Right lobe of liver (tissue), 6 donors: ENCODE data around the gene HECTD1. TPM values are rescaled to one million over a fixed set of nuclear protein-coding genes. Genes with fewer than 3 reads are reported as not detected.

Experiments
- ATAC-seq, 4 donors: fragments of 200-7000 bp; cut with Tn5 transposase; one replicate each; pipeline ENCODE4 v1.9.1; 2020; ENCODE audit warnings: mild to moderate bottlenecking in 4 of 4, moderate library complexity in 4 of 4
- DNase-seq, 3 donors: peaks; one replicate each; pipeline ENCODE4 v3.0.0-alpha.2; 2020
- H3K27ac ChIP-seq, 3 donors: fragments of 200-600 bp; one replicate each; pipeline ENCODE4 v1.8.0; 2022
- H3K27me3 ChIP-seq, 2 donors: fragments of 200-600 bp; one replicate each; pipeline ENCODE4 v1.8.0; 2022
- H3K36me3 ChIP-seq, 4 donors: fragments of 200-600 bp; sonication (generic) in 1 of 4; one replicate each; pipeline versions ENCODE4 v1.5.1 to v1.8.0; 2017 to 2022; ENCODE audit warnings: control low read depth in 1 of 4
- H3K4me1 ChIP-seq, 4 donors: fragments of 200-600 bp; sonication (generic) in 1 of 4; one replicate each; pipeline versions ENCODE4 v1.5.1 to v1.8.0; 2017 to 2022; ENCODE audit warnings: control low read depth in 1 of 4
- H3K4me3 ChIP-seq, 3 donors: fragments of 200-600 bp; one replicate each; pipeline ENCODE4 v1.8.0; 2022
- H3K9me3 ChIP-seq, 4 donors: fragments of 200-600 bp; sonication (generic) in 1 of 4; one replicate each; pipeline versions ENCODE4 v1.5.1 to v1.8.0; 2017 to 2022; ENCODE audit warnings: control low read depth in 1 of 4
- POLR2A ChIP-seq: fragments of 450-650 bp; IDR thresholded peaks from one replicate; pipeline ENCODE4 v1.6.1; 2017; ENCODE audit warnings: antibody characterized with exemption, mild to moderate bottlenecking
- WGBS: methylation state at CpG from one replicate; pipeline ENCODE4 v1.1.6; 2018; ENCODE audit warnings: low coverage, low lambda C conversion rate; ENCODE audit not compliant: insufficient coverage; ENCODE audit errors: missing lambda C conversion rate; 5-methylcytosine and 5-hydroxymethylcytosine counted together
- intact Hi-C, 2 donors: fragments of 100-400 bp; cut with DNase I; formaldehyde crosslinking; loops; one replicate each; pipeline versions ENCODE4 v1.11.2 to v1.14.1; 2022
- small RNA-seq, 2 experiments: library from RNA; depleted of rRNA; stranded (forward); fragments of <200 nt; gene quantifications; one replicate each; pipeline ENCODE3, GENCODE V24; 2016
- total RNA-seq, 6 experiments: library from RNA; depleted of rRNA in 2 of 6; stranded (reverse); fragments of >200 nt in 2 of 6; fragmentation: NEBNext Ultra II Directional in 3 of 6; extraction: Animal tissue kit (Norgen Biotek cat#: 25700) in 3 of 6; gene quantifications; one replicate each; pipeline versions ENCODE4 v1.1.0 to v1.2.4, GENCODE V29; 2016 to 2023
- TF ChIP-seq, protein P1 (sequence below), 4 donors: fragments of 200-600 bp in 3 of 4; fragments of 450-650 bp in 1 of 4; IDR thresholded peaks; one replicate each; pipeline versions ENCODE4 v1.5.1 to v1.8.0; 2016 to 2022; ENCODE audit warnings: antibody characterized with exemption in 4 of 4, mild to moderate bottlenecking in 2 of 4
- donor health status: DM: no; HTN: yes; CAD: no.
- donor health status: DM: no; HTN: no; CAD: no.
- donor health status: DM: no; HTN: no; CAD: no.
- donor health status: DM: no; HTN: yes; CAD: no.
- donor health status: DM: no; HTN: yes; CAD: no.

HECTD1 gene
- total RNA-seq, 6 experiments from 2014 or later, result 77.2 to 167 (median 119) TPM

DNA sequence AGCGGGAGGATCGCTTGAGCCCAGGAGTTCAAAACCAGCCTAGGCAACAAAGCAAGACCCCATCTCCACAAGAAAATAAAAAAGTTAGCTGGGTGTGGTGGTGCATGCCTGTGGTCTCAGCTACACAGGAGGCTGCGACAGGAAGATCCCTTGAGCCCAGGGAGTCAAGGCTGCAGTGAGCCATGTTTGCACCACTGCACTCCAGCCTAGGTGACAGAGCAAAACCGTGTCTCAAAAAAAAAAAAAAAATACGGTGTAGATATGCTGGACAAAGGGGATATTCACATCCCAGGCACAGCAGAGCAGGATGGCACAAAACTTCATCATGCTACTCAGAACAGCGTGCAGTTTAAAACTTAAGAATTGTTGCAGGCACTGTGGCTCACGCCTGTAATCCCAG is 156.6 kb downstream of the HECTD1 start:
- Histone ChIP-seq H3K27ac (no peak overlapping the region), H3K4me3 (no peak overlapping the region), H3K9me3 (no peaks in the 10 kb centered on the region), H3K36me3 (no peaks in the 10 kb centered on the region), H3K4me1 (peaks cover 0 to 14% (median 6%) of the 10 kb centered on the region in 4 donors), H3K27me3 (no peaks in the 10 kb centered on the region)
- 95% methylated on average over 7 of the region's 7 CpGs for WGBS
- TF ChIP-seq, protein P1, sequence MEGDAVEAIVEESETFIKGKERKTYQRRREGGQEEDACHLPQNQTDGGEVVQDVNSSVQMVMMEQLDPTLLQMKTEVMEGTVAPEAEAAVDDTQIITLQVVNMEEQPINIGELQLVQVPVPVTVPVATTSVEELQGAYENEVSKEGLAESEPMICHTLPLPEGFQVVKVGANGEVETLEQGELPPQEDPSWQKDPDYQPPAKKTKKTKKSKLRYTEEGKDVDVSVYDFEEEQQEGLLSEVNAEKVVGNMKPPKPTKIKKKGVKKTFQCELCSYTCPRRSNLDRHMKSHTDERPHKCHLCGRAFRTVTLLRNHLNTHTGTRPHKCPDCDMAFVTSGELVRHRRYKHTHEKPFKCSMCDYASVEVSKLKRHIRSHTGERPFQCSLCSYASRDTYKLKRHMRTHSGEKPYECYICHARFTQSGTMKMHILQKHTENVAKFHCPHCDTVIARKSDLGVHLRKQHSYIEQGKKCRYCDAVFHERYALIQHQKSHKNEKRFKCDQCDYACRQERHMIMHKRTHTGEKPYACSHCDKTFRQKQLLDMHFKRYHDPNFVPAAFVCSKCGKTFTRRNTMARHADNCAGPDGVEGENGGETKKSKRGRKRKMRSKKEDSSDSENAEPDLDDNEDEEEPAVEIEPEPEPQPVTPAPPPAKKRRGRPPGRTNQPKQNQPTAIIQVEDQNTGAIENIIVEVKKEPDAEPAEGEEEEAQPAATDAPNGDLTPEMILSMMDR (IDR thresholded peaks at IDR 0.05), result no peak
- no peak for TF ChIP-seq POLR2A
- DNase-seq (no peak), ATAC-seq (no peak)
- intact Hi-C loops, result no loop called here

Small RNAs within 50 kb of the gene (small RNA-seq; reads per million reads assigned to genes)
- gene RF00019 (0 reads per million in 2 experiments), gene RNU6-541P (0 reads per million in 2 experiments)

Other genes with a start within 250 kb of the HECTD1 start
- 1 to 10 TPM; 2.0 to 5.3 (median 2.5) TPM for gene AP4S1, start 182.1 kb downstream of the HECTD1 start, total RNA-seq
- 10 to 100 TPM; 19.5 to 28.0 (median 21.5) TPM for gene STRN3, start 181.4 kb downstream of the HECTD1 start, total RNA-seq
- 10 to 100 TPM; 13.2 to 20.8 (median 17.6) TPM for gene HEATR5A, start 212.8 kb upstream of the HECTD1 start, total RNA-seq
- 10 to 100 TPM in 4 of 6 experiments, 1 to 10 TPM in 2; 8.1 to 20.0 (median 11.8) TPM for gene DTD2, start 249.7 kb upstream of the HECTD1 start, total RNA-seq